Neuronal stem cell (in vitro differentiated cells): ENCODE results near the gene TBXAS1.

Experiments
- DNase-seq: peaks from one replicate; pipeline ENCODE4 v3.0.0-alpha.2; 2013; ENCODE audit warnings: low spot score
- H2AFZ ChIP-seq: one replicate; pipeline ENCODE4 v1.6.1; 2013; ENCODE audit warnings: mild to moderate bottlenecking, low read length, inconsistent platforms
- H2AK5ac ChIP-seq: 2 replicates; pipeline ENCODE4 v1.6.1; 2013; ENCODE audit warnings: low read depth, mild to moderate bottlenecking, inconsistent platforms, low read length, moderate library complexity, mixed read lengths
- H2BK120ac ChIP-seq: 2 replicates; pipeline ENCODE4 v1.6.1; 2013; ENCODE audit warnings: low read depth, mild to moderate bottlenecking, inconsistent platforms, low read length, moderate library complexity, mixed read lengths
- H2BK12ac ChIP-seq: one replicate; pipeline ENCODE4 v1.6.1; 2013; ENCODE audit warnings: low read length, inconsistent platforms
- H2BK15ac ChIP-seq: 2 replicates; pipeline ENCODE4 v1.6.1; 2013; ENCODE audit warnings: mild to moderate bottlenecking, low read length, inconsistent platforms, mixed read lengths
- H2BK5ac ChIP-seq: one replicate; pipeline ENCODE4 v1.6.1; 2013; ENCODE audit warnings: inconsistent platforms, mild to moderate bottlenecking, low read length, moderate library complexity
- H3K14ac ChIP-seq: one replicate; pipeline ENCODE4 v1.6.1; 2013; ENCODE audit warnings: low read length, inconsistent platforms
- H3K18ac ChIP-seq: 2 replicates; pipeline ENCODE4 v1.6.1; 2013; ENCODE audit warnings: low read length, inconsistent platforms
- H3K23ac ChIP-seq: 2 replicates; pipeline ENCODE4 v1.6.1; 2013; ENCODE audit warnings: low read depth, mild to moderate bottlenecking, mixed read lengths, low read length, inconsistent platforms; ENCODE audit not compliant: poor library complexity
- H3K27ac ChIP-seq: replicated peaks from 3 replicates; pipeline ENCODE4 v1.5.1; 2013; ENCODE audit warnings: low read length, inconsistent platforms
- H3K27me3 ChIP-seq, 3 experiments: 2 replicates each; pipeline ENCODE4 v1.6.1; 2013; ENCODE audit warnings: low read length in 3 of 3, mild to moderate bottlenecking in 2 of 3, inconsistent platforms in 1 of 3, low read depth in 1 of 3, mixed read lengths in 1 of 3, moderate library complexity in 1 of 3; ENCODE audit not compliant: control insufficient read depth in 3 of 3, insufficient read depth in 3 of 3
- H3K36me3 ChIP-seq, 2 donors: replicated peaks in 1 of 2; 2 replicates each; pipeline ENCODE4 v1.6.1; 2013; ENCODE audit warnings: low read length in 2 of 2; ENCODE audit not compliant: control insufficient read depth in 2 of 2, insufficient read depth in 2 of 2
- H3K4ac ChIP-seq: 2 replicates; pipeline ENCODE4 v1.6.1; 2013; ENCODE audit warnings: inconsistent platforms, mild to moderate bottlenecking, low read length, moderate library complexity
- H3K4me1 ChIP-seq, 2 donors: 1 replicate in 1 of 2; 2 replicates in 1 of 2; pipeline ENCODE4 v1.6.1; 2013; ENCODE audit warnings: low read length in 2 of 2, low read depth in 1 of 2; ENCODE audit not compliant: control insufficient read depth in 2 of 2, insufficient read depth in 1 of 2
- H3K4me2 ChIP-seq: one replicate; pipeline ENCODE4 v1.6.1; 2013; ENCODE audit warnings: mild to moderate bottlenecking, low read length, inconsistent platforms; ENCODE audit not compliant: insufficient read depth, poor library complexity, severe bottlenecking
- H3K4me3 ChIP-seq, 2 donors: 2 replicates each; pipeline ENCODE4 v1.5.1; 2013; ENCODE audit warnings: low read length in 2 of 2, mild to moderate bottlenecking in 2 of 2, inconsistent platforms in 1 of 2, moderate library complexity in 1 of 2
- H3K79me1 ChIP-seq: one replicate; pipeline ENCODE4 v1.6.1; 2013; ENCODE audit warnings: low read depth, mild to moderate bottlenecking, inconsistent platforms, low read length, moderate library complexity
- H3K9ac ChIP-seq: one replicate; pipeline ENCODE4 v1.6.1; 2013; ENCODE audit warnings: mild to moderate bottlenecking, low read depth, low read length, inconsistent platforms; ENCODE audit not compliant: poor library complexity
- H3K9me3 ChIP-seq, 2 donors: replicated peaks in 1 of 2; 2 replicates each; pipeline versions ENCODE3 to v1.6.1; 2013; ENCODE audit warnings: low read length in 2 of 2, mild to moderate bottlenecking in 2 of 2, inconsistent platforms in 1 of 2, low read depth in 1 of 2, mixed read lengths in 1 of 2, moderate library complexity in 1 of 2; ENCODE audit not compliant: control insufficient read depth in 2 of 2, insufficient read depth in 1 of 2
- H4K8ac ChIP-seq: one replicate; pipeline ENCODE4 v1.6.1; 2013; ENCODE audit warnings: low read depth, mild to moderate bottlenecking, inconsistent platforms, low read length, moderate library complexity
- H4K91ac ChIP-seq: one replicate; pipeline ENCODE4 v1.6.1; 2013; ENCODE audit warnings: low read length, low read depth, mild to moderate bottlenecking, inconsistent platforms; ENCODE audit not compliant: poor library complexity
- WGBS, 2 donors: extraction: QIAGEN DNeasy Blood & Tissue Kit; methylation state at CpG; one replicate each; pipeline ENCODE4 v1.1.7; 2013; ENCODE audit warnings: missing lambda C conversion rate in 2 of 2, mixed read lengths in 1 of 2; ENCODE audit not compliant: insufficient read length in 2 of 2, insufficient replicate concordance in 1 of 2; ENCODE audit errors: extremely low coverage in 2 of 2; 5-methylcytosine and 5-hydroxymethylcytosine counted together

The TBXAS1 gene

GRCh38 chr7:140048138-140048537, 219.1 kb downstream of the TBXAS1 start:
- no peak overlapping the region for H4K91ac ChIP-seq
- H3K4me3 ChIP-seq: peak overlapping the region in 1 of 2 donors; percentile 5
- no peaks in the 10 kb centered on the region for H3K79me1 ChIP-seq
- H3K14ac ChIP-seq: no peak overlapping the region
- H3K27ac ChIP-seq: no peak overlapping the region
- H2BK15ac ChIP-seq: no peak overlapping the region
- no peaks in the 10 kb centered on the region for H3K9me3 ChIP-seq
- no peak overlapping the region for H2AK5ac ChIP-seq
- WGBS, 2 donors: no CpG with 5 or more reads among the region's 4 CpGs
- no peak overlapping the region for H2BK12ac ChIP-seq
- no peak overlapping the region for H2AFZ ChIP-seq
- no peaks in the 10 kb centered on the region for H3K27me3 ChIP-seq
- no peak overlapping the region for H2BK5ac ChIP-seq
- H3K36me3 ChIP-seq: no peaks in the 10 kb centered on the region
- no peak overlapping the region for H3K18ac ChIP-seq
- peak overlapping the region; percentile 21 for H3K23ac ChIP-seq
- no peak overlapping the region for H3K9ac ChIP-seq
- H3K4ac ChIP-seq: no peak overlapping the region
- no peak overlapping the region for H2BK120ac ChIP-seq
- no peak overlapping the region for H4K8ac ChIP-seq
- H3K4me2 ChIP-seq: no peak overlapping the region
- DNase-seq: no peak
- no peaks in the 10 kb centered on the region for H3K4me1 ChIP-seq

DNA sequence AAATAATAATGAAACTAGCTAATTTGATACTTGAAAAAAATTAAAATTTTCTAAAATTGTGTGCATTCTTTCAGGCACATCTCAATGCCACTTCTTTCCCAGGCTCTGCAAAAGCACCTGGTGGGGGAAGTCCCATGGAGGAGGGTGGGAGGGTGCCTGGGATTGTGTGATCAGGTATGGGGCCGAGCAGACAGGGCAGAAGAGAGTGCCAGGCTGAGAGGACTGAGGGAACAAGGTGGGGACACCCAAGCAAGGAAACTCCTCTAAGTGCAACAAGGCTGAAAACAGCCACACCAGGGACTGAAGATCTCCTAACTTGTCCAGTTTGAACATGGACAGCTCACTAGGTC, 219.9 kb downstream of the TBXAS1 start:
- H3K36me3 ChIP-seq: no peaks in the 10 kb centered on the region
- no peak overlapping the region for H2BK5ac ChIP-seq
- no peaks in the 10 kb centered on the region for H3K4me1 ChIP-seq
- H2AFZ ChIP-seq: no peak overlapping the region
- no peak overlapping the region for H3K4ac ChIP-seq
- H3K27ac ChIP-seq: no peak overlapping the region
- no CpG with 5 or more reads among the region's 1 CpG for WGBS, 2 donors
- H4K91ac ChIP-seq: no peak overlapping the region
- no peak for DNase-seq
- H3K9ac ChIP-seq: no peak overlapping the region
- no peak overlapping the region for H3K18ac ChIP-seq
- H3K23ac ChIP-seq: no peak overlapping the region
- H3K14ac ChIP-seq: no peak overlapping the region
- no peaks in the 10 kb centered on the region for H3K9me3 ChIP-seq
- H3K4me3 ChIP-seq: no peak overlapping the region
- no peak overlapping the region for H2BK120ac ChIP-seq
- H2BK15ac ChIP-seq: no peak overlapping the region
- no peak overlapping the region for H2BK12ac ChIP-seq
- no peak overlapping the region for H2AK5ac ChIP-seq
- H3K4me2 ChIP-seq: no peak overlapping the region
- H4K8ac ChIP-seq: no peak overlapping the region
- H3K27me3 ChIP-seq: no peaks in the 10 kb centered on the region
- no peaks in the 10 kb centered on the region for H3K79me1 ChIP-seq

DNA sequence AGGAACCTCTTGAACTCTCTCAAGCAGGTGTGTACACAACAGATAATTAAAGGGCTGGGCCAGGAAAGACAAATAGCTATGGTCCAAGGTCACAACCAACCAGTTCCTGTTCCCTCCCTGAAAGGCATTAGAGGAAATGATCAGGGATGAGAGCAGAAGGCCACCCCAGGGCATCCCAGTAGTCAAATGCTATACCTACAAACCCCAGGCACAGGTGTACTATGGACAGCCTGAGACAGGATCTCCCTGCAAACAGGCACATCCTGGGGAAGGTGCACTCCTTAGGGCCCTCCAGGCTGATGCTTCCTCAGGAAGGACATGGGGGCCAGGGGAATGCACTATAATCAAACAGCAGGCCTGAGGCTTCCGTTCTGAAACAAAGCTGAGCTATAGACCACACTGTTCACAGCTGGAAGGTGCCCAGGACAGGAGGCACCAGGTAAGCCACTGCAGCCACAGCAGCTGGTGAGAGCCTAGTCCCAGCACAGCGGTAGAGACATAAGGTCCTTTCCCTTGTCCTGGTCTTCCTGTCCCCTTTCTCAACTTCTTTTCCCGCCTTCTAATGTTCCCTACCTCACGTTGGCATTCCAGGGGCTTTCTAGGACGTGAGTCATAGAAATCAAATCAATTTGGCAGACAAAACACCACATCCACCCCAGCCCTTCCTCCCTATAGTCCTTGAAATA, 220.4 kb downstream of the TBXAS1 start:
- Histone ChIP-seq H3K14ac (no peak overlapping the region), H2AFZ (no peak overlapping the region), H3K18ac (no peak overlapping the region), H3K9me3 (no peaks in the 10 kb centered on the region), H2BK12ac (no peak overlapping the region), H2BK5ac (no peak overlapping the region), H3K79me1 (no peaks in the 10 kb centered on the region), H3K9ac (no peak overlapping the region), H2AK5ac (no peak overlapping the region), H3K36me3 (no peaks in the 10 kb centered on the region), H4K91ac (no peak overlapping the region), H3K23ac (no peak overlapping the region), H3K4me3 (no peak overlapping the region), H3K4ac (no peak overlapping the region), H2BK120ac (no peak overlapping the region), H3K27me3 (no peaks in the 10 kb centered on the region), H3K4me1 (no peaks in the 10 kb centered on the region), H4K8ac (no peak overlapping the region), H3K4me2 (no peak overlapping the region), H2BK15ac (no peak overlapping the region), H3K27ac (no peak overlapping the region)
- no peak for DNase-seq
- WGBS, 2 donors: no CpG with 5 or more reads among the region's 5 CpGs

DNA sequence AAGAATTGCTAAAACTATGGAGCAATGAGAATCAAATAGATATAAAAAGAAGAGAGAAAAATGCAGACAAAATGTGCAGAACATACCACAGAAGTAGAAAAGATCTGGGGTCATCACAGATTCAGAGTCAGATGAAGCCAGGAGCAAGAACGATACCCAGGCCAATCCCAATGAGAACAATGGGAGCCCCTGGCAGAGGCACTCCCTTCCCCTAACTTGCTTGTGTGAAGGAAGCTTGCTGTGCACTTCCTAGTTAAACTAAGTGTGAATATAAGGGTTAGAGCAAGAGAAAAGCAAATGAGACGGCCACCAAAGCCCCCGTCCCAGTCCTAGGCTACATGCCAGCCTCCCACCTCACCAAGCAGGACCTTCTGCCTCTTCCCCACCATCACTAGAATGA, 221.0 kb downstream of the TBXAS1 start:
- no peak overlapping the region for H3K23ac ChIP-seq
- no peak overlapping the region for H2BK15ac ChIP-seq
- H3K4ac ChIP-seq: no peak overlapping the region
- no peaks in the 10 kb centered on the region for H3K4me1 ChIP-seq
- H3K18ac ChIP-seq: no peak overlapping the region
- H3K27me3 ChIP-seq: no peaks in the 10 kb centered on the region
- H4K91ac ChIP-seq: no peak overlapping the region
- H3K4me3 ChIP-seq: no peak overlapping the region
- no peak overlapping the region for H4K8ac ChIP-seq
- H3K9me3 ChIP-seq: no peaks in the 10 kb centered on the region
- no peak overlapping the region for H2BK5ac ChIP-seq
- no peaks in the 10 kb centered on the region for H3K36me3 ChIP-seq
- no CpG with 5 or more reads among the region's 3 CpGs for WGBS, 2 donors
- H2BK120ac ChIP-seq: no peak overlapping the region
- no peak overlapping the region for H2AK5ac ChIP-seq
- H3K79me1 ChIP-seq: no peaks in the 10 kb centered on the region
- no peak overlapping the region for H3K4me2 ChIP-seq
- no peak overlapping the region for H2BK12ac ChIP-seq
- no peak overlapping the region for H3K27ac ChIP-seq
- H3K14ac ChIP-seq: no peak overlapping the region
- no peak overlapping the region for H3K9ac ChIP-seq
- no peak overlapping the region for H2AFZ ChIP-seq
- no peak for DNase-seq
